CD4-positive, alpha-beta T cell treated with Interferon alpha-2 for 1 hour (primary cell): ENCODE measurements around the gene NXPH4.

ENCODE experiments used
- DNase-seq, 2 donors: peaks; one replicate each; pipeline ENCODE4 v3.0.0-alpha.2; 2020 to 2022

Gene NXPH4

GRCh38 chr12:57216014-57216911, at the start of gene NXPH4:
NXPH4 (plus strand) TSS chr12:57216794; CDS start chr12:57216970, 176 bp downstream.
- DNase-seq = peak; percentile 61 to 68

GRCh38 chr12:57166971-57167371, 49.6 kb upstream of the NXPH4 start:
- DNase-seq = no peak

GRCh38 chr12:57168058-57168457, 48.5 kb upstream of the NXPH4 start:
- no peak for DNase-seq

- no peak for DNase-seq
Observed at GRCh38 chr12:57169046-57169795, 47.4 kb upstream of the NXPH4 start.

GRCh38 chr12:57169969-57170368, 46.6 kb upstream of the NXPH4 start:
- DNase-seq = no peak

GRCh38 chr12:57170408-57170807, 46.2 kb upstream of the NXPH4 start:
- DNase-seq = no peak

- no peak for DNase-seq
Observed at GRCh38 chr12:57170927-57171326, 45.7 kb upstream of the NXPH4 start.

GRCh38 chr12:57171668-57172067, 44.9 kb upstream of the NXPH4 start:
- DNase-seq = no peak

GRCh38 chr12:57173089-57173488, 43.5 kb upstream of the NXPH4 start:
- DNase-seq = peak in 1 of 2 donors; percentile 19

GRCh38 chr12:57173683-57174082, 42.9 kb upstream of the NXPH4 start:
- no peak for DNase-seq

- DNase-seq = peak; percentile 39 to 49
Observed at GRCh38 chr12:57175428-57176138, 41.0 kb upstream of the NXPH4 start.

GRCh38 chr12:57176139-57176477, 40.5 kb upstream of the NXPH4 start:
- no peak for DNase-seq

- DNase-seq = no peak
Observed at GRCh38 chr12:57176846-57177245, 39.7 kb upstream of the NXPH4 start.

- no peak for DNase-seq
Observed at GRCh38 chr12:57177354-57177753, 39.2 kb upstream of the NXPH4 start.

GRCh38 chr12:57178213-57178612, 38.4 kb upstream of the NXPH4 start:
- DNase-seq = no peak

- no peak for DNase-seq
Observed at GRCh38 chr12:57179331-57180086, 37.1 kb upstream of the NXPH4 start.

GRCh38 chr12:57180321-57180989, 36.1 kb upstream of the NXPH4 start:
- no peak for DNase-seq

GRCh38 chr12:57181072-57181471, 35.5 kb upstream of the NXPH4 start:
- no peak for DNase-seq

GRCh38 chr12:57181561-57182155, 34.9 kb upstream of the NXPH4 start:
- no peak for DNase-seq

GRCh38 chr12:57182918-57183575, 33.5 kb upstream of the NXPH4 start:
- DNase-seq = peak; percentile 72 to 81
